A673 (cell line): Measurements from ENCODE around the gene CEP112.

Source experiments
- EZH2 ChIP-seq: fragments of 200-600 bp; sonication (generic); IDR thresholded peaks from 2 replicates; pipeline ENCODE4 v1.6.1; 2017; ENCODE audit warnings: borderline replicate concordance, low read depth, mild to moderate bottlenecking, mixed read lengths, antibody characterized with exemption, low read length; ENCODE audit not compliant: poor library complexity, severe bottlenecking
- TF ChIP-seq, protein P1 (sequence below): fragments of 300-800, 200-600 bp; sonication (generic); conservative IDR thresholded peaks from 2 replicates; pipeline ENCODE4 v1.5.1; 2017; ENCODE audit warnings: low read depth, mild to moderate bottlenecking, antibody characterized with exemption, low read length, moderate library complexity, mixed read lengths

- TF ChIP-seq, protein P1, sequence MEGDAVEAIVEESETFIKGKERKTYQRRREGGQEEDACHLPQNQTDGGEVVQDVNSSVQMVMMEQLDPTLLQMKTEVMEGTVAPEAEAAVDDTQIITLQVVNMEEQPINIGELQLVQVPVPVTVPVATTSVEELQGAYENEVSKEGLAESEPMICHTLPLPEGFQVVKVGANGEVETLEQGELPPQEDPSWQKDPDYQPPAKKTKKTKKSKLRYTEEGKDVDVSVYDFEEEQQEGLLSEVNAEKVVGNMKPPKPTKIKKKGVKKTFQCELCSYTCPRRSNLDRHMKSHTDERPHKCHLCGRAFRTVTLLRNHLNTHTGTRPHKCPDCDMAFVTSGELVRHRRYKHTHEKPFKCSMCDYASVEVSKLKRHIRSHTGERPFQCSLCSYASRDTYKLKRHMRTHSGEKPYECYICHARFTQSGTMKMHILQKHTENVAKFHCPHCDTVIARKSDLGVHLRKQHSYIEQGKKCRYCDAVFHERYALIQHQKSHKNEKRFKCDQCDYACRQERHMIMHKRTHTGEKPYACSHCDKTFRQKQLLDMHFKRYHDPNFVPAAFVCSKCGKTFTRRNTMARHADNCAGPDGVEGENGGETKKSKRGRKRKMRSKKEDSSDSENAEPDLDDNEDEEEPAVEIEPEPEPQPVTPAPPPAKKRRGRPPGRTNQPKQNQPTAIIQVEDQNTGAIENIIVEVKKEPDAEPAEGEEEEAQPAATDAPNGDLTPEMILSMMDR, result no peak
- no peak for TF ChIP-seq EZH2
Measured at GRCh38 chr17:65799869-65800268, 392.1 kb downstream of the CEP112 start.
